Measurements from ENCODE around the gene CAPG. TPM values are rescaled to one million over a fixed set of nuclear protein-coding genes. Genes with fewer than 3 reads are reported as not detected.
A peak's percentile ranks its signal among the peaks of the same experiment; 100 is the strongest.

Gene CAPG, protein sequence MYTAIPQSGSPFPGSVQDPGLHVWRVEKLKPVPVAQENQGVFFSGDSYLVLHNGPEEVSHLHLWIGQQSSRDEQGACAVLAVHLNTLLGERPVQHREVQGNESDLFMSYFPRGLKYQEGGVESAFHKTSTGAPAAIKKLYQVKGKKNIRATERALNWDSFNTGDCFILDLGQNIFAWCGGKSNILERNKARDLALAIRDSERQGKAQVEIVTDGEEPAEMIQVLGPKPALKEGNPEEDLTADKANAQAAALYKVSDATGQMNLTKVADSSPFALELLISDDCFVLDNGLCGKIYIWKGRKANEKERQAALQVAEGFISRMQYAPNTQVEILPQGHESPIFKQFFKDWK
- total RNA-seq, result 100 to 1,000 TPM; 263 to 279 TPM

DNA sequence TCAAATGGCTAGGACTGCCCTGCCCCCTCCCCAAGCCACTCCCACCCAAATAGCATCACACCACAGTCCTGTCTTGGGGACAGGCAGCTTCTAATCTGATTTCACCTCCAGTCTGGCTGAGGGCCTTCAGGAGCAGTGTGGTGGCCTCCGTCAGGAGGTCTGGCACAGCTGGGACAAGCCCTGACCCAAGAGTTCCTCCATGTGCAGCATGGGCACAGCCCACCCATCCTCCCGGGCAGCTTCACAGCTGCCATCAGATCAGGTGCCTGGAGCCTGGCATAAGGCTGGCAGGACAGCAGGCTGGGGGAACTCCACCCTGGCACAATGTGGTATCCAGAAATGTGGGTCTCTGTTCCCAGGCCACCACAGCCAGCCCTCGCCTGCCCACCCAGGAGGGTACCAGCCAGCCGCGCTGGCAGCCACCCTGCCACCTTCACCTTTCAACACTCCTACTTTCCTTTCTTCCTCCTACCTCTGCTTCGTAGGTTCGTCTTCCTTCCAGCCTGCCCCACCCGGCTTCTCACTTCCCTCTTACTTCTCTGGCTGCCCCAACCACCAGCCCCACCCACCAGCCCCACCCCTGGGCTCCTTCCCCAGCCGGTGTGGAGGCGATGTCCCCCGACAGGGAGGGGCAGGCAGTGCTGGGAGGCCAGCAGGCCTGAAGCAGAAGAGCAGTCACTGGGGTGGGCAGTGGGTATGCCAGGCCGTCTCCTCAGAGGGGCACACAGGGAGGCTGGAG, at the start of gene CAPG:
CAPG (minus strand) TSS at position 522 of the 739 bp plus-strand sequence. CDS start 8,221 bp downstream, outside the sequence.
- Mint-ChIP-seq H3K4me1 (peaks cover 60% of the 10 kb centered on the region), H3K36me3 (peaks cover 15% of the 10 kb centered on the region), H3K9me3 (no peaks in the 10 kb centered on the region), H3K27me3 (peaks cover 4% of the 10 kb centered on the region), H3K4me3 (peak within 1 kb of the TSS; percentile 88), H3K27ac (peak within 1 kb of the TSS; percentile 82)
- peak; percentile 73 for DNase-seq
- ATAC-seq (ENCODE audit: low read depth), result peak; percentile 42
- POLR2A ChIA-PET, result interaction anchor here (0.9 to 4.6 kb wide), 3 partner anchors 10 to 129 kb away, joined by 3 to 46 read pairs (median 6); partner anchors contain the start of gene SH2D6

DNA sequence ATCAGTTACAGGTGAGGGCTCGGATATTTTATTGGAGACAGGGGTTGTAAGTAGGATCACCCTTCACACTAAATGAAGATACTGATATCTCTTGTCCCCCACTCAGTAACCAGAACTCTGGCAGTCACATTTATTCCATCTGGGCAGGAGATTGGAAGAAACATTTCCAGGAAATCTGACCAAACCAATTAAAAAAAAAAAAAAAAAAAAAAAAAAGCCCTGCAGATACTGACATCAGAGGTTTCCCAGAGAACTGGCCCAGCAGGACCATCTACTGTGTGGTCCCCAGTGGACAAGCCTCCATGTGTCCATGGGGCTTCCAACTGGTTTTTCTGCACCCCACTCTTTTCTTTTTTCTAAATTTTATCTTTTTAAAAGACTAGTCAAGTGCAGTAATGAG, 49.6 kb upstream of the CAPG start:
- DNase-seq, result no peak
- Mint-ChIP-seq H3K27ac (no peak overlapping the region), H3K4me1 (peaks cover 1% of the 10 kb centered on the region), H3K27me3 (no peaks in the 10 kb centered on the region), H3K36me3 (peaks cover 2% of the 10 kb centered on the region), H3K9me3 (no peaks in the 10 kb centered on the region), H3K4me3 (no peak overlapping the region)
- ATAC-seq (ENCODE audit: low read depth), result no peak
- POLR2A ChIA-PET, result no interaction called here

DNA sequence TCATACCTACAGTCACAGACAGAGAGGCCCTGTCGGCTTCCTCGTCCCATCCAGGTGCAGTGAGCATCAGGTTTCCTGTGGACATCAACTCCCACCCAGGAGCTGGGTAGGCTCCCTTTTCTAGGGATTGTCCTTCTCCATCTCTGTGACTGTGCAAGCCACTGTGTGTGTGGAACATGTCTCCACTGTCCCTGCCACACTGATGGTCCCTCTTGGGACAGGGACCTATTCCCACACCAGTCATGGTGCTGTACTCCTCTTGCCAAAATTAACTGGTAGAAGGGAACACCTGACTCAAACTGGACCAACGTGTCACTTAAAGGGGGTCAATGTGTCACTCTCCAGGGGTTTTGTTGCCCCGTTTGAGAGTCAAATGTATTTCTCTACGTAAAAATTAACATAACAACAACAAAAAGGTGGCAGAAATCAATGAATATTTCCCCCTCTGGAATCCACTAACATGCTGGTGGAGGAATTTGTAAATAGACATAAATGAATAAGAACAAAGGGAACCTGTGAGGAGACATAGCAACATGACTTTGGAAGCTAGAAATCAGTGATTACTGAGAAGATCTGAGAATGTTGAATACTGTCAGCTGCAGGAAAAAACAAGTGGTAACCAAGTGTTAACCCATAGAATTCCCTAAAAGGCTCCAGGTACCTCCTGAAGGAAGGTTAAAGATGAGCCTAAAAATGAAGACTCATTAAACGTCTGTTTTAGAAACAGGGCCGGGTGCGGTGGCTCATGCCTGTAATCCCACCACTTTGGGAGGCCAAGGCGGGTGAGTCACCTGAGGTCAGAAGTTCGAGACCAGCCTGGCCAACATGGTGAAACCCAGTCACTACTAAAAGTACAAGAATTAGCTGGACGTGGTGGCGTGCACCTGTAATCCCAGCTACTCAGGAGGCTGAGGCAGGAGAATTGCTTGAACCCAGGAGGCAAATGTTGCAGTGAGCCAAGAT, 48.7 kb upstream of the CAPG start:
- Mint-ChIP-seq H3K9me3 (no peaks in the 10 kb centered on the region), H3K4me3 (no peak overlapping the region), H3K36me3 (peaks cover 2% of the 10 kb centered on the region), H3K27ac (no peak overlapping the region), H3K27me3 (no peaks in the 10 kb centered on the region), H3K4me1 (peaks cover 1% of the 10 kb centered on the region)
- DNase-seq (no peak), ATAC-seq (ENCODE audit: low read depth) (no peak)
- POLR2A ChIA-PET, result no interaction called here

DNA sequence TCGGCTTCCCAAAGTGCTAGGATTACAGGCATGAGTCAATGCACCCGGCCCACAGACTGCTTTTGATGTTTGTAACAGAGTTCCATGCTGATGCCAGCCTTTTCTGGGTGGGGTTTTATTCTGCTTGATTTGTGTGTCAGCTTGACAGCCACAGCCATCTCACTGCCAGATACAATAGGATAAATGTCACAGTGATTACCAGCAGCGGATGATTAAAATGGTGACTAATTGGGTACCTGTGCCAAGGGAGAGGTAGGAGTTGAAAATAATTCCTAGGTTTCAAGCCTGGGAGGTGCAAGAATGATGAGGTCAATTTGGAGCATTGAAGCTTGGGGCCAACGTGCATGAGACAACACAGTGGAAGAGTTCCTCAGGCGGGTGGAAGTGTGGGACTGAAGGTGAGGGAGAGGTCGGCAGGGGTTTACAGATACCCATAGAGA, 47.7 kb upstream of the CAPG start:
- no peak overlapping the region for H3K4me3 Mint-ChIP-seq
- ATAC-seq (ENCODE audit: low read depth) (no peak), DNase-seq (no peak)
- H3K36me3 Mint-ChIP-seq, result peaks cover 2% of the 10 kb centered on the region
- no peaks in the 10 kb centered on the region for H3K9me3 Mint-ChIP-seq
- H3K4me1 Mint-ChIP-seq, result peaks cover 1% of the 10 kb centered on the region
- H3K27ac Mint-ChIP-seq, result no peak overlapping the region
- POLR2A ChIA-PET, result no interaction called here
- H3K27me3 Mint-ChIP-seq, result no peaks in the 10 kb centered on the region

DNA sequence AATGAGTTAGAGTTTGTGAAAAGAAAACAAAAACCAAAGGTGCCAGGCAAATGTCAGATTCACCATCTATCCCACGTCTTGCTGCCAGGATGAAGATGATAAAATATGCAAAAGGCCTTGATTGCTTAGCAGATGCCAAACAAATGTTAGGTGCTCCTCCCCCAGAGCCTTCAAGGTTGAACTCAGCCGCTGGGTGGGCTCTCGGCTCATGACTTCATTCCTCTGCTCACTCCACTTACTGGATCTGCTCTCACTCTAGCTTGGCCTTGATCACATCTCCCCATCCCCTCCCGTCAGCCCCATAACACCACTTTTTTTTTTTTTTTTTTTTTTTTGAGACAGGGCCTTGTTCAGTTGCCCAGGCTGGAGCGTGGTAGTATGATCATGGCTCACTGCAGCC, 46.9 kb upstream of the CAPG start:
- POLR2A ChIA-PET, result no interaction called here
- Mint-ChIP-seq H3K27ac (no peak overlapping the region), H3K27me3 (no peaks in the 10 kb centered on the region), H3K36me3 (peaks cover 2% of the 10 kb centered on the region), H3K4me3 (no peak overlapping the region), H3K4me1 (peaks cover 1% of the 10 kb centered on the region), H3K9me3 (no peaks in the 10 kb centered on the region)
- ATAC-seq (ENCODE audit: low read depth), result no peak
- no peak for DNase-seq

DNA sequence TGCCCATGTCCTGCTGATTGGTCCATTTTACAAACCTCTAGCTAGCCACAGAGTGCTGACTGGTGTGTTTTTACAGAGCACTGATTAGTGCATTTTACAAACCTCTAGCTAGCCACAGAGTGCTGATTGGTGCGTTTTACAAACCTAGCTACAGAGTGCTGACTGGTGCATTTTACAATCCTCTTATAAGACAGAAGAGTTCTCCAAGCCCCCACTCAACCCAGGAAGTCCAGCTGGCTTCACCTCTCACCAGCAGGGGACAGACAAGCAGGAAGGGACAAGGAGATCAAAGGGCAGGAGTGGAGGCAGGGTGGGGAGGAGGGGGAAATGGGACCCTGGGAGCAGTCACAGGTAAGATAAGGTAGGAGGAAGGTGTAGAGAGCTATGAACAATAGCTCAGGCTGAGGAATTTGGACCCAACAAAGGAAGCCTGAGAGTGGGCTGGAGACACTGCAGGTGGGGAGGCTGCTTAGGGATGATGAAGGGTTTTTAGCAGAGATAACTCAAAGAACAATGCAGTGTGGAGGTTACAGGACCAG, 45.5 kb upstream of the CAPG start:
- peaks cover 2% of the 10 kb centered on the region for H3K36me3 Mint-ChIP-seq
- no peak for DNase-seq
- POLR2A ChIA-PET, result interaction anchor here (0.6 kb wide), 1 partner anchor 220 kb away, joined by 3 read pairs; no protein-coding TSS in a partner anchor

DNA sequence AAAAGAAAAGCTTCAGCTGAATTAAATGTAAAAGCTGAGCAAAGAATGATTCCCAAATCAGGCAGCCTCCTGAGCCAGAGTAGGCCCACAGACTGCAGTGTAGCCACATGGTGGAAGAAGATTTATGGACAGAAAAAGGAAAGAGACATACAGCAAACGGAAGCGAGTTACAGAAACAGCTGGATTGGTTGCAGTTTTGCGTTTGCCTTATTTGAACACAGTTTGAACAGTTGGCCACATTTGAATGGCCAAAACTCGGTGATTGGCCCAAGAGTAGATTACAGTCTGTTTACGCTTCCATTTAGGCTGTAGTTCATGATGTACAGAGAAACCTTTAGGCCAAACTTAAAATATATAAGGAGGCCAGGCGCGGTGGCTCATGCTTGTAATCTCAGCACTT, 43.4 kb upstream of the CAPG start:
- no peaks in the 10 kb centered on the region for H3K9me3 Mint-ChIP-seq
- no peak overlapping the region for H3K27ac Mint-ChIP-seq
- H3K4me3 Mint-ChIP-seq, result no peak overlapping the region
- no peak for ATAC-seq (ENCODE audit: low read depth)
- no peaks in the 10 kb centered on the region for H3K36me3 Mint-ChIP-seq
- no peak for DNase-seq
- H3K27me3 Mint-ChIP-seq, result no peaks in the 10 kb centered on the region
- H3K4me1 Mint-ChIP-seq, result peaks cover 5% of the 10 kb centered on the region
- POLR2A ChIA-PET, result interaction anchor here (0.6 kb wide), 1 partner anchor 108 kb away, joined by 3 read pairs; no protein-coding TSS in a partner anchor

More for the DNA sequence above, 45.5 kb upstream of the CAPG start:
- no peak for ATAC-seq (ENCODE audit: low read depth)
- H3K9me3 Mint-ChIP-seq, result no peaks in the 10 kb centered on the region
- H3K4me3 Mint-ChIP-seq, result no peak overlapping the region
- no peak overlapping the region for H3K27ac Mint-ChIP-seq
- H3K4me1 Mint-ChIP-seq, result peaks cover 1% of the 10 kb centered on the region
- no peaks in the 10 kb centered on the region for H3K27me3 Mint-ChIP-seq

DNA sequence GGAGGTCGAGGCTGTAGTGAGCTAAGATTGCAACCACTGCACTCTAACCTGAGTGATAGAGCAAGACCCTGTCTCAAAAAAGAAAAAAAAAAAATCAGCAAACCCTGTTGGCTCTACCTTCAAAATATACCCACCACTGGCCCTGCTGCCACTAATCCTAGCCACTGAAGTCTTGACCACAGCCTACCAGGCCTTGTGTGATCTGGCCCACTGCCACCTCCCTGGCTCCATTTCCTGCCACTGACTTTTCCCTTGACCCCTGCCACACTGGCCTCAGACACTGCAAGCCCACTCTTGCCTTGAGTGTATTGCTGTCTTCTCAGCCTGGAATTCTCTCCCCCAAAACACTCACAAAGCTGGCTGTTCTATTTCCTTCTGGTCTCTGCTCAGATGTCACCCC, 42.1 kb upstream of the CAPG start:
- Mint-ChIP-seq H3K36me3 (no peaks in the 10 kb centered on the region), H3K9me3 (no peaks in the 10 kb centered on the region), H3K4me3 (no peak overlapping the region), H3K27me3 (no peaks in the 10 kb centered on the region), H3K27ac (no peak overlapping the region), H3K4me1 (peaks cover 5% of the 10 kb centered on the region)
- ATAC-seq (ENCODE audit: low read depth) (no peak), DNase-seq (no peak)
- POLR2A ChIA-PET, result no interaction called here

DNA sequence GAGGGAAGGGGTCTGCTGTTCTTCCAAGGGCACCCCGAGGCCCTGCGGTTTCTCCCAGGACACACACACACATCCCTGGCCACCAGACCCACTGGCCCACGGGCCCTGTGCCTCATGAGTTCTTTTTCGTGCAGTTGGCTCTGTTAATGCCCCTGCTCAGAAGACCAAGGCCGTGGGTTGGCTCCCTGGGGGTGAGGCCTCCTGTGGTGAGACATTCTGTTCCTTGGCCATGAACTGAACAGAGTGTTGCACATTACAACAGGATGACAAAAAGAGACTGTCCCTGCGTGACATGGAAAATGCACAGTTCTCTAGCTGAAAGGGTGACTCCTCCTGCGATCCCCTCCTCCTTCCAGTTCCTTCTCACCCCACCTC, 39.0 kb upstream of the CAPG start:
- H3K4me3 Mint-ChIP-seq, result no peak overlapping the region
- peaks cover 5% of the 10 kb centered on the region for H3K4me1 Mint-ChIP-seq
- H3K36me3 Mint-ChIP-seq, result no peaks in the 10 kb centered on the region
- H3K27ac Mint-ChIP-seq, result no peak overlapping the region
- H3K27me3 Mint-ChIP-seq, result no peaks in the 10 kb centered on the region
- ATAC-seq (ENCODE audit: low read depth) (no peak), DNase-seq (no peak)
- H3K9me3 Mint-ChIP-seq, result no peaks in the 10 kb centered on the region
- POLR2A ChIA-PET, result no interaction called here

DNA sequence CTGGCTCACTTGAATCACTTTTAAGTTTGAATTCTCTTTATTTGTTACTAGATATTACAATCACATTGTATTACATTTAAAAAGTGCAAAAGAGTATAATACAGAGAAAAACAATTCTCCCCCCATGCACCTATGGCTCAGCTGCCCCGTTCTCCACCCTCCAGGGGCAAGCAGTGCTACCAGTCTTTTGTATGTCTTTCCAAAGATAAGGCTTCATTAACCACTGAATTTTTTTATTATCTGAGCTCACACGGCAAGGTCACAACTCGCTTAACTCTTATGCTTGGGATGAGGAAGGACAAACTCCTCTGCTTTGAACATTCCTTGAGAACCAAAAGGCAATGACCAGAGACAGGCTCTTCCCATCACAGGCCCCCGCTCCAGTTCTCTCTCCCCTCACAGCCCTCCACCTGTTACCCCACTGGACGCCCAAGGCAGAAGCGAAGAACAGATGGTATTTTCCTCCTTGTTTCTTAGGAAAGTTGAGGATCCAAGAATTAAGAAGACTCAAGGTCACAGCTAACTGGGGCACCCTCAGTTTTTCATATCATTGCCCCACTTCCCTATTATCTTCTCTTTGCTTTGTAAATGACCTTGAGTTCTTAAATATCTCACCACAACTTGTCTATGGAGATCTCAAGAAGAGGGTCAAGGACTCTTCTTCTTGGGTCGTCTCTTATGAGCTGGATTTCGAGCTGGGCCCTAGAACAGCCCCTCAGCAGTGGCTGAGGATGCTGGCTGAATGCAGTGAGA, 38.5 kb upstream of the CAPG start:
- Mint-ChIP-seq H3K27me3 (no peaks in the 10 kb centered on the region), H3K4me3 (no peak overlapping the region), H3K9me3 (no peaks in the 10 kb centered on the region), H3K4me1 (peaks cover 5% of the 10 kb centered on the region), H3K36me3 (no peaks in the 10 kb centered on the region), H3K27ac (peak overlapping the region; percentile 55)
- DNase-seq (no peak), ATAC-seq (ENCODE audit: low read depth) (no peak)
- POLR2A ChIA-PET, result no interaction called here

DNA sequence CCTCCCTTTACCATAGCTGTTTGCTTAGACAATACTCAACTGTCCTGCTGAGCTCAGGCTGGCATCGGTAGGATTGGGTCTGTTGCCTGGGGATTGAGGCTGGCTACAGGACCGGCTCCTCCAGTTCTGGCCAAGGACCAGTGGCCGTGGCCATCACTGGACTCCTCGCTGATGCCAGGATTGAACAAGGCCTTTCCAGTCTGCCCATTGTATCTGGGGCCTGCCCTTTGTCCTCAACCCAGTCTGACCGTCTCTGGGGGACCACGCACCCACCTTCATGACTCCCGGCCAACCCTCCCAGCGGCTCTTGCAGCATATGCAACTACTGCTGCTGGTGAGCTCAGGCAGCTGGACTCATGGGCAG, 37.0 kb upstream of the CAPG start:
- Mint-ChIP-seq H3K27ac (no peak overlapping the region), H3K36me3 (no peaks in the 10 kb centered on the region), H3K9me3 (no peaks in the 10 kb centered on the region), H3K4me3 (no peak overlapping the region), H3K4me1 (peaks cover 5% of the 10 kb centered on the region), H3K27me3 (no peaks in the 10 kb centered on the region)
- ATAC-seq (ENCODE audit: low read depth) (no peak), DNase-seq (no peak)
- POLR2A ChIA-PET, result interaction anchor here (2.5 kb wide), 1 partner anchor 92 kb away, joined by 9 read pairs; the partner anchor contains the start of gene MAT2A
